SW480 (cell line): ENCODE results near the gene CSTPP1.
"Not testable (repeated sequence)": the region's sequence is repeated elsewhere in the genome, so short reads cannot be mapped to it uniquely, and the experiment has no call there.

ENCODE experiments used
- DNase-seq: peaks from one replicate; pipeline ENCODE4 v3.0.0-alpha.2; 2016; ENCODE audit warnings: low spot score

CSTPP1 gene

GRCh38 chr11:47050284-47050683, 113.7 kb downstream of the CSTPP1 start:
- no peak for DNase-seq

- no peak for DNase-seq
Measured at GRCh38 chr11:47051217-47051616, 114.7 kb downstream of the CSTPP1 start.

- no peak for DNase-seq
Measured at GRCh38 chr11:47052165-47052564, 115.6 kb downstream of the CSTPP1 start.

- no peak for DNase-seq
Measured at GRCh38 chr11:47052576-47052975, 116.0 kb downstream of the CSTPP1 start.

- no peak for DNase-seq
Measured at GRCh38 chr11:47055534-47055933, 119.0 kb downstream of the CSTPP1 start.

GRCh38 chr11:47056261-47056915, 119.8 kb downstream of the CSTPP1 start:
- DNase-seq = no peak

- no peak for DNase-seq
Measured at GRCh38 chr11:47057365-47057764, 120.8 kb downstream of the CSTPP1 start.

- peak; percentile 16 for DNase-seq
Measured at GRCh38 chr11:47060807-47061206, 124.2 kb downstream of the CSTPP1 start.

GRCh38 chr11:47061429-47062178, 125.0 kb downstream of the CSTPP1 start:
- no peak for DNase-seq

- no peak for DNase-seq
Measured at GRCh38 chr11:47062736-47063135, 126.2 kb downstream of the CSTPP1 start.

GRCh38 chr11:47067401-47067800, 130.8 kb downstream of the CSTPP1 start:
- no peak for DNase-seq

GRCh38 chr11:47070769-47071168, 134.2 kb downstream of the CSTPP1 start:
- no peak for DNase-seq

- DNase-seq = no peak
Measured at GRCh38 chr11:47071341-47071740, 134.8 kb downstream of the CSTPP1 start.

- DNase-seq = no peak
Measured at GRCh38 chr11:47071791-47072261, 135.3 kb downstream of the CSTPP1 start.

- DNase-seq = no peak
Measured at GRCh38 chr11:47078751-47079521, 142.4 kb downstream of the CSTPP1 start.

GRCh38 chr11:47080775-47081174, 144.2 kb downstream of the CSTPP1 start:
- not testable (repeated sequence) for DNase-seq

GRCh38 chr11:47083913-47084312, 147.4 kb downstream of the CSTPP1 start:
- no peak for DNase-seq

GRCh38 chr11:47087801-47088200, 151.2 kb downstream of the CSTPP1 start:
- no peak for DNase-seq

GRCh38 chr11:47093541-47093940, 157.0 kb downstream of the CSTPP1 start:
- DNase-seq = no peak

GRCh38 chr11:47096871-47097270, 160.3 kb downstream of the CSTPP1 start:
- not testable (repeated sequence) for DNase-seq

GRCh38 chr11:47098223-47098622, 161.7 kb downstream of the CSTPP1 start:
- DNase-seq = not testable (repeated sequence)

GRCh38 chr11:47099214-47099917, 162.8 kb downstream of the CSTPP1 start:
- peak; percentile 41 for DNase-seq
